Type B pancreatic cell (in vitro differentiated cells): Measurements from ENCODE around the gene CELF5. TPM values are rescaled to one million over a fixed set of nuclear protein-coding genes. Genes with fewer than 3 reads are reported as not detected.

Experiments used
- DNase-seq: peaks from one replicate; pipeline ENCODE4 v3.0.0; 2021; ENCODE audit warnings: mixed read lengths; ENCODE audit not compliant: unreplicated experiment; ENCODE audit errors: extremely low spot score
- H3K27ac Mint-ChIP-seq: 2 replicates; pipeline ENCODE4 v1.8.0; 2021; ENCODE audit warnings: mild to moderate bottlenecking, mixed read lengths
- H3K27me3 Mint-ChIP-seq: 2 replicates; pipeline ENCODE4 v1.8.0; 2021; ENCODE audit warnings: mixed read lengths
- H3K36me3 Mint-ChIP-seq: 2 replicates; pipeline ENCODE4 v1.8.0; 2021; ENCODE audit warnings: mixed read lengths
- H3K4me1 Mint-ChIP-seq: one replicate; pipeline ENCODE4 v1.8.0; 2021; ENCODE audit warnings: mixed read lengths; ENCODE audit not compliant: unreplicated experiment
- H3K4me3 Mint-ChIP-seq: 2 replicates; pipeline ENCODE4 v1.8.0; 2021; ENCODE audit warnings: mild to moderate bottlenecking, mixed read lengths
- H3K9me3 Mint-ChIP-seq: 2 replicates; pipeline ENCODE4 v1.8.0; 2021; ENCODE audit warnings: mixed read lengths
- total RNA-seq: library from RNA; stranded (reverse); gene quantifications from 2 replicates; pipeline ENCODE4 v1.2.1, GENCODE V29; 2021; ENCODE audit warnings: low replicate concordance
- TF ChIP-seq, protein P1 (sequence below): fragments of 200-600 bp; sonication (generic); conservative IDR thresholded peaks from 2 replicates; pipeline ENCODE4 v1.5.0; 2021; ENCODE audit warnings: antibody characterized with exemption, mild to moderate bottlenecking

The CELF5 gene
- total RNA-seq, 1 donor from 2014 or later, result 2.6 TPM

DNA sequence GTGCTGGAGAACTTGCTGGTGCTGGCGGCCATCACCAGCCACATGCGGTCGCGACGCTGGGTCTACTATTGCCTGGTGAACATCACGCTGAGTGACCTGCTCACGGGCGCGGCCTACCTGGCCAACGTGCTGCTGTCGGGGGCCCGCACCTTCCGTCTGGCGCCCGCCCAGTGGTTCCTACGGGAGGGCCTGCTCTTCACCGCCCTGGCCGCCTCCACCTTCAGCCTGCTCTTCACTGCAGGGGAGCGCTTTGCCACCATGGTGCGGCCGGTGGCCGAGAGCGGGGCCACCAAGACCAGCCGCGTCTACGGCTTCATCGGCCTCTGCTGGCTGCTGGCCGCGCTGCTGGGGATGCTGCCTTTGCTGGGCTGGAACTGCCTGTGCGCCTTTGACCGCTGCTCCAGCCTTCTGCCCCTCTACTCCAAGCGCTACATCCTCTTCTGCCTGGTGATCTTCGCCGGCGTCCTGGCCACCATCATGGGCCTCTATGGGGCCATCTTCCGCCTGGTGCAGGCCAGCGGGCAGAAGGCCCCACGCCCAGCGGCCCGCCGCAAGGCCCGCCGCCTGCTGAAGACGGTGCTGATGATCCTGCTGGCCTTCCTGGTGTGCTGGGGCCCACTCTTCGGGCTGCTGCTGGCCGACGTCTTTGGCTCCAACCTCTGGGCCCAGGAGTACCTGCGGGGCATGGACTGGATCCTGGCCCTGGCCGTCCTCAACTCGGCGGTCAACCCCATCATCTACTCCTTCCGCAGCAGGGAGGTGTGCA is 45.3 kb upstream of the CELF5 start:
- Mint-ChIP-seq H3K9me3 (no peaks in the 10 kb centered on the region), H3K27me3 (no peaks in the 10 kb centered on the region), H3K4me3 (no peak overlapping the region), H3K27ac (no peak overlapping the region), H3K4me1 (no peaks in the 10 kb centered on the region), H3K36me3 (no peaks in the 10 kb centered on the region)
- DNase-seq, result no peak
- TF ChIP-seq, protein P1, sequence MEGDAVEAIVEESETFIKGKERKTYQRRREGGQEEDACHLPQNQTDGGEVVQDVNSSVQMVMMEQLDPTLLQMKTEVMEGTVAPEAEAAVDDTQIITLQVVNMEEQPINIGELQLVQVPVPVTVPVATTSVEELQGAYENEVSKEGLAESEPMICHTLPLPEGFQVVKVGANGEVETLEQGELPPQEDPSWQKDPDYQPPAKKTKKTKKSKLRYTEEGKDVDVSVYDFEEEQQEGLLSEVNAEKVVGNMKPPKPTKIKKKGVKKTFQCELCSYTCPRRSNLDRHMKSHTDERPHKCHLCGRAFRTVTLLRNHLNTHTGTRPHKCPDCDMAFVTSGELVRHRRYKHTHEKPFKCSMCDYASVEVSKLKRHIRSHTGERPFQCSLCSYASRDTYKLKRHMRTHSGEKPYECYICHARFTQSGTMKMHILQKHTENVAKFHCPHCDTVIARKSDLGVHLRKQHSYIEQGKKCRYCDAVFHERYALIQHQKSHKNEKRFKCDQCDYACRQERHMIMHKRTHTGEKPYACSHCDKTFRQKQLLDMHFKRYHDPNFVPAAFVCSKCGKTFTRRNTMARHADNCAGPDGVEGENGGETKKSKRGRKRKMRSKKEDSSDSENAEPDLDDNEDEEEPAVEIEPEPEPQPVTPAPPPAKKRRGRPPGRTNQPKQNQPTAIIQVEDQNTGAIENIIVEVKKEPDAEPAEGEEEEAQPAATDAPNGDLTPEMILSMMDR, result no peak

DNA sequence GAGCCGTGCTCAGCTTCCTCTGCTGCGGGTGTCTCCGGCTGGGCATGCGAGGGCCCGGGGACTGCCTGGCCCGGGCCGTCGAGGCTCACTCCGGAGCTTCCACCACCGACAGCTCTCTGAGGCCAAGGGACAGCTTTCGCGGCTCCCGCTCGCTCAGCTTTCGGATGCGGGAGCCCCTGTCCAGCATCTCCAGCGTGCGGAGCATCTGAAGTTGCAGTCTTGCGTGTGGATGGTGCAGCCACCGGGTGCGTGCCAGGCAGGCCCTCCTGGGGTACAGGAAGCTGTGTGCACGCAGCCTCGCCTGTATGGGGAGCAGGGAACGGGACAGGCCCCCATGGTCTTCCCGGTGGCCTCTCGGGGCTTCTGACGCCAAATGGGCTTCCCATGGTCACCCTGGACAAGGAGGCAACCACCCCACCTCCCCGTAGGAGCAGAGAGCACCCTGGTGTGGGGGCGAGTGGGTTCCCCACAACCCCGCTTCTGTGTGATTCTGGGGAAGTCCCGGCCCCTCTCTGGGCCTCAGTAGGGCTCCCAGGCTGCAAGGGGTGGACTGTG is 44.6 kb upstream of the CELF5 start:
- no peaks in the 10 kb centered on the region for H3K4me1 Mint-ChIP-seq
- no peaks in the 10 kb centered on the region for H3K9me3 Mint-ChIP-seq
- H3K36me3 Mint-ChIP-seq, result no peaks in the 10 kb centered on the region
- no peaks in the 10 kb centered on the region for H3K27me3 Mint-ChIP-seq
- TF ChIP-seq, protein P1, result no peak
- H3K4me3 Mint-ChIP-seq, result no peak overlapping the region
- H3K27ac Mint-ChIP-seq, result no peak overlapping the region
- DNase-seq, result peak; percentile 69

DNA sequence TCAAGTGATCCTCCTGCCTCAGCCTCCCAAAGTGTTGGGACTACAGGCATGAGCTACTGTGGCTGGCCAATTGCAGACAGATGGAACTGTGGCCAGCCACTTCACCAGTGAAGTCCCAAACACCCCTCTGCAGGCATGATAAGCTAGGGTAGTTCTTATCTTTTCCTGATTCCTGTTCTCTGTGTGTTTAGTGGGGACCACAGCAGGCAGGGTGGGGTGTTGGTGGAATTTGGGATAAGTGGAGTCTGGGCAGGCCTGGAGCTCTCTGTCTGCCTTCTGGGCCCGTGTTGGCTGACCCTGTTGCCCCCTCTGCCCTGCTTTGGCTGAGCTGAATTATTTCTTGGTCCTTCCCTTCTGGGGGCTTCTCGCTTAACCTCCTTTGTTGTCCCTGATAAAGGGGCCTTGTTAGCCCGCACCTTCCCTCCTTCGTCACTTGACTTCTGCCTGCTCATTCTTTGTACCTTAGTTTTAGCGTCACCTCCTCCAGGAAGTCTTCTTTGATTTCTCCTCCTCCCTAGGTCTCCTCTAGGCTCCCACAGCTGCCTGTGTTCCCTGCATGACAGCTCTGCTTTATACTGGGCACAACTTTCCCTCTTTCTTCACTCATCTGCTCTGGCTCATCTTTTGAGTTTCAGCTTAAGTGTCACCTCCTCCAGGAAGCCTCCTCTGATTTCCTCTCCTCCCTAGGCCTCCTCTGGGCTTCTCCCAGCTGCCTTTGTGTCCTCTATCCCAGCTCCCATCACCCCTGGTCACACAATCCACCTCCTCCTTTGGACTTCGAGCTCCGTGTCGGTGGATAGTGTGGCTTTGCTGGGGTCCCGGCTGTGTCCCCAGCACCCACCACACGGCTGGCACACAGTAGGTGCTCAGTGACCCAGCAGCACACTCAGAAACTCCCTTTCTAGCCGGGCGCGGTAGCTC is 40.5 kb upstream of the CELF5 start:
- TF ChIP-seq, protein P1, result no peak
- Mint-ChIP-seq H3K36me3 (no peaks in the 10 kb centered on the region), H3K9me3 (no peaks in the 10 kb centered on the region), H3K27me3 (no peaks in the 10 kb centered on the region), H3K4me3 (peak overlapping the region; percentile 99), H3K27ac (no peak overlapping the region), H3K4me1 (peaks cover 8% of the 10 kb centered on the region)
- DNase-seq, result no peak

DNA sequence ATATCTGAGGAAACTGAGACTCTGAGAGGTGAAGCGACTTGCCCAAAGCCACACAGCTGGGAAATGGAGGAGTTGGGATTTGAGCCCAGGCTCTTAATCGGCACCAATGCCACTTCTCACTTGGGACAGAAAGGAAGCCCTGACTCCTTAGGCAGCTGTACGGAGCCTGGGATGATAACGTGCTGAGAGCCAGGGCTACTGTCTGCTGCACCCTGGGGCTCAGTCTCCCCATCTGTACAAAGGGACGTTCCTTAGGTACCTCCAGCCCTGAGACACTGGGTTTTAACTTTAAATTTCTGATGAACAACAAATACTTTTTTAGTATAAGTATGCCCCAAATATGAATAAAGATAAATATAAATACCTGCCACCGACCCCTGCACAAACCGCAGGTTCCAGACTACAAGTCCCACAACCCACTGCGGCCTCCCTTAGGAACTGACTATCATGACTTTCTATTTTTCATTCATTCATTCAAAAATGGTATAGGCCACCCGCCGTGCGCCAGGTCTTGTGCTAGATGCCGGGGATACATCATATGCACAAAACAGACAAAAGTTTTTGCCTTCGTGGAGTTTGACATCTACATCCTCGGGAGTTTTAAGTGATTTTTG is 39.5 kb upstream of the CELF5 start:
- no peak for DNase-seq
- peak overlapping the region; percentile 99 for H3K4me3 Mint-ChIP-seq
- TF ChIP-seq, protein P1, result no peak
- peaks cover 8% of the 10 kb centered on the region for H3K4me1 Mint-ChIP-seq
- H3K27me3 Mint-ChIP-seq, result no peaks in the 10 kb centered on the region
- H3K27ac Mint-ChIP-seq, result peak overlapping the region; percentile 99
- no peaks in the 10 kb centered on the region for H3K36me3 Mint-ChIP-seq
- no peaks in the 10 kb centered on the region for H3K9me3 Mint-ChIP-seq

DNA sequence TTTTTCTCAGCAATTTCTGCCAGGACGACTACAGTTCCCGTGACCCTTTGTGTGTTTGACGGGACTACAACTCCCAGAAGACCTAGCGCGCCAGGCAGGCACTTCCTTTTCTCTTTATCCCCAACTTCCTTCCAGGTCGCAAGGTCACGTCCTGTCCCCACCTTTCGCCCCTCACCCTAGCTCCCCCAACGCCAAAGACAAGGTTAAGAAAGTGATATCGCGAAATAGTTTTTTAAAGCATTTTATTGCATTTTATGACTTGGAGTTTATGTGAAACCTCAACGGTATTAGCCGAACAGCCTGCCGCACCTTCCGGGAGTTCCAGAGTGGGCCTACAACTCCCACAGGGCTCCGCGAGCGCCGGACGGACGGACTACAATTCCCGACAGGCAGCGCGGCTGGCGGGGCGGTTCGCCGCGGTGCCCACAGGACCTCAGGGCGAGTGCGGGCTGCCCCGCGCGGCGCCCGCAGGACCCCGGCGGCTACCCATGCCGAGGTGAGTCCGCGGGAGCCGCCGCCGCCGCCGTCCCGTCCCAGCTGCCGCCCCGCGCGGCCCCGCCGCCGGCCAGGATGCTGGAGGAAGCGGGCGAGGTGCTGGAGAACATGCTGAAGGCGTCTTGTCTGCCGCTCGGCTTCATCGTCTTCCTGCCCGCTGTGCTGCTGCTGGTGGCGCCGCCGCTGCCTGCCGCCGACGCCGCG is 38.9 kb upstream of the CELF5 start, which contains the start of gene NCLN:
Gene NCLN (plus strand): TSS at position 470 of the 699 bp plus-strand sequence. CDS start 101 bp downstream, at position 571.
- no peaks in the 10 kb centered on the region for H3K27me3 Mint-ChIP-seq
- no peaks in the 10 kb centered on the region for H3K36me3 Mint-ChIP-seq
- DNase-seq, result peak; percentile 96
- peaks cover 8% of the 10 kb centered on the region for H3K4me1 Mint-ChIP-seq
- TF ChIP-seq, protein P1, result no peak
- peak within 1 kb of the TSS; percentile 99 for H3K4me3 Mint-ChIP-seq
- H3K9me3 Mint-ChIP-seq, result no peaks in the 10 kb centered on the region
- peak within 1 kb of the TSS; percentile 99 for H3K27ac Mint-ChIP-seq
